ENCODE data around the gene RABGAP1L.

- TF ChIP-seq CTCF (tag by site-specific recombination; IDR thresholded peaks at IDR 0.05) (no peak), ZNF610 (tag by site-specific recombination; IDR thresholded peaks at IDR 0.05; ENCODE audit: borderline replicate concordance) (no peak), YY1 (tag by site-specific recombination; IDR thresholded peaks at IDR 0.05) (no peak), ZNF501 (tag by site-specific recombination; IDR thresholded peaks at IDR 0.05) (no peak), REST (tag by site-specific recombination; IDR thresholded peaks at IDR 0.05) (no peak), SP3 (tag by site-specific recombination; IDR thresholded peaks at IDR 0.05) (no peak), PRDM1 (tag by site-specific recombination; IDR thresholded peaks at IDR 0.05) (no peak), ZNF239 (tag by site-specific recombination; IDR thresholded peaks at IDR 0.05) (no peak), ZNF18 (tag by site-specific recombination; IDR thresholded peaks at IDR 0.05) (no peak)
Measured at GRCh38 chr1:174286042-174286441, 126.7 kb downstream of the RABGAP1L start.

Data from HEK293 (cell line).